OCI-LY7 (cell line): Measurements from ENCODE around the gene EPSTI1.

Experiments
- EZH2phosphoT487 ChIP-seq: fragments of 200-600 bp; sonication (generic); IDR thresholded peaks from 2 replicates; pipeline ENCODE4 v1.6.1; 2018; ENCODE audit warnings: low read depth, borderline replicate concordance, mild to moderate bottlenecking, mixed run types, antibody characterized with exemption, low read length, moderate library complexity, mixed read lengths
- TF ChIP-seq, protein P1 (sequence below): fragments of 200-600 bp; sonication (generic); conservative IDR thresholded peaks from 2 replicates; pipeline ENCODE4 v1.5.1; 2014; ENCODE audit warnings: mild to moderate bottlenecking, antibody characterized with exemption, low read length, moderate library complexity, mixed read lengths

DNA sequence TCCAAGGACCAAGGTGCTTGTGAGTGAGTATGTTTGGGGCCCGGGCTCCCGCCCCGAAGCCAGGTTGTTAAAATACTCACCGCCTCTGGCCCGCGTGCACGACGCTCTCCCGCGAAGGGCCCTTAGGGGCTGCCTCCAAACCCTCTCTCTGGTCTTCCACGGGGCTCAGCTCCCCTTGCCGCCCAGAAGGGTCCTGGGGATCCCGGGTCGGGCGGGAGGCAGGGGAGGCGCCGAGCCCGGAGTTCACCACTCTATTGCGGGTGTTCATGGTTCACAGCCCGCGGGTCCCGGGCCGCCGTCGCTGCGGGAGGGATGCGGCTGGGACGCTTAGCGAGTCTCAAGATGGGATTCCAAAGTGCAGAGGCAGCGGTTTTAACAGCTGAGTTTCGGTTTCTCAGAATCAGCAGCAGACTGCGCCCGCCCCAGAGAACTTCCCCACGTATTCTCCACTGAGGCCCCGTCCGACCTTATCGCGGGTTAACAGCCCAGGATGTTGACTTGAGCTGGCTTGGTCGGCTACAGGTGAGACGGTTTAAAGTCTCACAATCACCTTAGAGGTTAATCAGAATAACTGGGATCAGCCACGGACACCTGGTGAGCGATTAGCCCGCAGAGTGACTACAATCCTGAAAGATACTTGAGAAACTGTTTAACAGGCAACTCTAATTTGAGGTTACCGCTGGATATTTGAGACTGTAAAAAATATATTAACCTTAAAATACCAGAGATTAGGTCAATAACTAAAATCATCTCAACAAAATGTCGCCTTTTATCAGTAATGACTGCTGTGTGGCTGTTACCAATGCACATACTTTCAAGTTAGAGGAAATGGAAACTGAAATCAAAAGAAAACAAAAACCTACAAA lies at the start of gene EPSTI1:
- TF ChIP-seq, protein P1, sequence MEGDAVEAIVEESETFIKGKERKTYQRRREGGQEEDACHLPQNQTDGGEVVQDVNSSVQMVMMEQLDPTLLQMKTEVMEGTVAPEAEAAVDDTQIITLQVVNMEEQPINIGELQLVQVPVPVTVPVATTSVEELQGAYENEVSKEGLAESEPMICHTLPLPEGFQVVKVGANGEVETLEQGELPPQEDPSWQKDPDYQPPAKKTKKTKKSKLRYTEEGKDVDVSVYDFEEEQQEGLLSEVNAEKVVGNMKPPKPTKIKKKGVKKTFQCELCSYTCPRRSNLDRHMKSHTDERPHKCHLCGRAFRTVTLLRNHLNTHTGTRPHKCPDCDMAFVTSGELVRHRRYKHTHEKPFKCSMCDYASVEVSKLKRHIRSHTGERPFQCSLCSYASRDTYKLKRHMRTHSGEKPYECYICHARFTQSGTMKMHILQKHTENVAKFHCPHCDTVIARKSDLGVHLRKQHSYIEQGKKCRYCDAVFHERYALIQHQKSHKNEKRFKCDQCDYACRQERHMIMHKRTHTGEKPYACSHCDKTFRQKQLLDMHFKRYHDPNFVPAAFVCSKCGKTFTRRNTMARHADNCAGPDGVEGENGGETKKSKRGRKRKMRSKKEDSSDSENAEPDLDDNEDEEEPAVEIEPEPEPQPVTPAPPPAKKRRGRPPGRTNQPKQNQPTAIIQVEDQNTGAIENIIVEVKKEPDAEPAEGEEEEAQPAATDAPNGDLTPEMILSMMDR: no peak
- no peak for TF ChIP-seq EZH2phosphoT487
